Kidney (tissue), 14 donors: Measurements from ENCODE around the gene WDR70. TPM values are rescaled to one million over a fixed set of nuclear protein-coding genes. Genes with fewer than 3 reads are reported as not detected.

ENCODE experiments used
- DNase-seq, 5 donors: peaks; one replicate each; pipeline ENCODE4 v3.0.0-alpha.2; 2013 to 2020
- FAIRE-seq: peaks from 2 replicates; lab custom pipeline; 2012; peaks lifted over from hg19 to GRCh38; lab: Jason Lieb, UNC
- H3K27ac ChIP-seq, 2 donors: one replicate each; pipeline ENCODE4 v1.7.0; 2013; ENCODE audit warnings: low read depth in 2 of 2, low read length in 2 of 2, inconsistent platforms in 1 of 2
- H3K27me3 ChIP-seq: one replicate; pipeline ENCODE4 v1.7.1; 2013; ENCODE audit warnings: low read length, inconsistent platforms; ENCODE audit not compliant: control insufficient read depth, insufficient read depth
- H3K36me3 ChIP-seq, 3 donors: one replicate each; pipeline versions ENCODE4 v1.7.0 to v1.7.1; 2013; ENCODE audit warnings: low read length in 3 of 3, control low read depth in 1 of 3, inconsistent platforms in 1 of 3; ENCODE audit not compliant: insufficient read depth in 3 of 3, control insufficient read depth in 2 of 3
- H3K4me1 ChIP-seq, 3 donors: one replicate each; pipeline versions ENCODE4 v1.7.0 to v1.7.1; 2013; ENCODE audit warnings: low read length in 3 of 3, inconsistent platforms in 1 of 3, low read depth in 1 of 3; ENCODE audit not compliant: control insufficient read depth in 2 of 3, insufficient read depth in 2 of 3
- H3K4me3 ChIP-seq, 3 donors: one replicate each; pipeline versions ENCODE4 v1.7.0 to v1.8.1; 2013; ENCODE audit warnings: low read length in 3 of 3, control low read depth in 1 of 3, inconsistent platforms in 1 of 3
- H3K9ac ChIP-seq, 3 donors: one replicate each; pipeline versions ENCODE4 v1.7.0 to v1.7.1; 2013; ENCODE audit warnings: low read length in 3 of 3, control low read depth in 1 of 3, inconsistent platforms in 1 of 3
- H3K9me3 ChIP-seq, 3 donors: one replicate each; pipeline versions ENCODE4 v1.7.0 to v1.7.1; 2013; ENCODE audit warnings: low read length in 3 of 3, control low read depth in 1 of 3, inconsistent platforms in 1 of 3; ENCODE audit not compliant: control insufficient read depth in 2 of 3, insufficient read depth in 1 of 3
- intact Hi-C: fragments of 100-400 bp; cut with DNase I; formaldehyde crosslinking; loops from one replicate; pipeline ENCODE4 v1.11.1; 2022
- polyA plus RNA-seq: library from polyadenylated mRNA; stranded (reverse); fragments of 350-450 nt; fragmentation: Illumina TruSeq; extraction: RNeasy Lipid Tissue Mini Kit (QIAGEN cat#74804); gene quantifications from one replicate; pipeline ENCODE4 v1.2.3, GENCODE V29; 2014; ENCODE audit warnings: low read depth, low replicate concordance; ENCODE audit not compliant: insufficient read depth
- total RNA-seq: library from RNA; stranded (reverse); fragmentation: NEBNext Ultra II Directional; extraction: Animal tissue kit (Norgen Biotek cat#: 25700); gene quantifications from one replicate; pipeline ENCODE4 v1.2.1, GENCODE V29; 2021
- TF ChIP-seq, protein P1 (sequence below): IDR thresholded peaks from 3 replicates; pipeline ENCODE4 v1.5.1; 2012; ENCODE audit warnings: mild to moderate bottlenecking, moderate library complexity, borderline replicate concordance; ENCODE audit not compliant: insufficient read depth; ENCODE audit errors: extremely low read depth
- donor health status: control.
- donor health status: control.
- donor health status: control.
- donor health status: control.
- donor health status: control.
- donor health status: DM: yes; HTN: yes; CAD: no.
- donor health status: Normal renal cell carcinoma (clear cell type).

WDR70 gene
- total and polyA plus RNA-seq, 2 donors from 2014 or later: 27.2 to 32.3 TPM

GRCh38 chr5:37495210-37495609 lies 116.1 kb downstream of the WDR70 start:
- Histone ChIP-seq H3K4me1 (no peaks in the 10 kb centered on the region), H3K36me3 (peaks cover 0 to 3% (median 0%) of the 10 kb centered on the region in 3 donors), H3K9ac (no peak overlapping the region), H3K27ac (no peak overlapping the region), H3K27me3 (no peaks in the 10 kb centered on the region), H3K4me3 (no peak overlapping the region), H3K9me3 (no peaks in the 10 kb centered on the region)
- TF ChIP-seq, protein P1, sequence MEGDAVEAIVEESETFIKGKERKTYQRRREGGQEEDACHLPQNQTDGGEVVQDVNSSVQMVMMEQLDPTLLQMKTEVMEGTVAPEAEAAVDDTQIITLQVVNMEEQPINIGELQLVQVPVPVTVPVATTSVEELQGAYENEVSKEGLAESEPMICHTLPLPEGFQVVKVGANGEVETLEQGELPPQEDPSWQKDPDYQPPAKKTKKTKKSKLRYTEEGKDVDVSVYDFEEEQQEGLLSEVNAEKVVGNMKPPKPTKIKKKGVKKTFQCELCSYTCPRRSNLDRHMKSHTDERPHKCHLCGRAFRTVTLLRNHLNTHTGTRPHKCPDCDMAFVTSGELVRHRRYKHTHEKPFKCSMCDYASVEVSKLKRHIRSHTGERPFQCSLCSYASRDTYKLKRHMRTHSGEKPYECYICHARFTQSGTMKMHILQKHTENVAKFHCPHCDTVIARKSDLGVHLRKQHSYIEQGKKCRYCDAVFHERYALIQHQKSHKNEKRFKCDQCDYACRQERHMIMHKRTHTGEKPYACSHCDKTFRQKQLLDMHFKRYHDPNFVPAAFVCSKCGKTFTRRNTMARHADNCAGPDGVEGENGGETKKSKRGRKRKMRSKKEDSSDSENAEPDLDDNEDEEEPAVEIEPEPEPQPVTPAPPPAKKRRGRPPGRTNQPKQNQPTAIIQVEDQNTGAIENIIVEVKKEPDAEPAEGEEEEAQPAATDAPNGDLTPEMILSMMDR: no peak
- intact Hi-C loops: no loop called here
- FAIRE-seq: no peak
- DNase-seq: no peak

GRCh38 chr5:37495668-37496347 lies 116.7 kb downstream of the WDR70 start:
- TF ChIP-seq, protein P1: no peak
- no peak for FAIRE-seq
- no peak overlapping the region for H3K27ac ChIP-seq

GRCh38 chr5:37496902-37497445 lies 117.9 kb downstream of the WDR70 start:
- intact Hi-C loops: no loop called here
- Histone ChIP-seq H3K4me1 (no peaks in the 10 kb centered on the region), H3K36me3 (peaks cover 0 to 3% (median 0%) of the 10 kb centered on the region in 3 donors), H3K27ac (no peak overlapping the region), H3K9me3 (no peaks in the 10 kb centered on the region), H3K27me3 (no peaks in the 10 kb centered on the region), H3K4me3 (no peak overlapping the region), H3K9ac (no peak overlapping the region)
- FAIRE-seq (no peak), DNase-seq (no peak)
- TF ChIP-seq, protein P1: no peak

More at GRCh38 chr5:37495668-37496347, 116.7 kb downstream of the WDR70 start:
- Histone ChIP-seq H3K4me3 (no peak overlapping the region), H3K36me3 (peaks cover 0 to 3% (median 0%) of the 10 kb centered on the region in 3 donors), H3K9me3 (no peaks in the 10 kb centered on the region), H3K9ac (no peak overlapping the region), H3K27me3 (no peaks in the 10 kb centered on the region), H3K4me1 (no peaks in the 10 kb centered on the region)
- intact Hi-C loops: no loop called here
- no peak for DNase-seq
